CD8-positive, alpha-beta memory T cell (primary cell): ENCODE data around the gene BLOC1S4. TPM values are rescaled to one million over a fixed set of nuclear protein-coding genes. Genes with fewer than 3 reads are reported as not detected.

Experiments
- CTCF ChIA-PET: fragments of 350-600 bp; sonication (Branson Sonifier 250); formaldehyde crosslinking; loops from one replicate; lab custom pipeline; 2021; ENCODE audit warnings: antibody characterized with exemption; lab: Charles Lee
- POLR2A ChIA-PET: fragments of 350-600 bp; sonication (Branson Sonifier 250); formaldehyde crosslinking; loops from one replicate; lab custom pipeline; 2021; ENCODE audit warnings: antibody characterized with exemption; lab: Charles Lee
- DNase-seq, 5 donors: peaks; one replicate each; pipeline versions ENCODE4 v3.0.0 to v3.0.0-alpha.2; 2020 to 2022; ENCODE audit warnings: mixed read lengths in 1 of 5
- H3K27ac ChIP-seq: one replicate; pipeline ENCODE4 v1.7.0; 2013; ENCODE audit warnings: low read depth, mild to moderate bottlenecking, low read length, moderate library complexity
- H3K27me3 ChIP-seq: 2 replicates; pipeline ENCODE4 v1.7.0; 2013; ENCODE audit warnings: low read length, mild to moderate bottlenecking; ENCODE audit not compliant: insufficient read depth, poor library complexity, severe bottlenecking
- H3K36me3 ChIP-seq: 2 replicates; pipeline ENCODE4 v1.7.0; 2013; ENCODE audit warnings: mild to moderate bottlenecking, low read length, moderate library complexity; ENCODE audit not compliant: insufficient read depth
- H3K4me1 ChIP-seq: 2 replicates; pipeline ENCODE4 v1.7.0; 2013; ENCODE audit warnings: mild to moderate bottlenecking, low read length, moderate library complexity; ENCODE audit not compliant: insufficient read depth
- H3K4me3 ChIP-seq: 2 replicates; pipeline ENCODE4 v1.7.0; 2013; ENCODE audit warnings: mild to moderate bottlenecking, low read length
- H3K9me3 ChIP-seq: 2 replicates; pipeline ENCODE4 v1.7.0; 2013; ENCODE audit warnings: mild to moderate bottlenecking, low read length
- H3K27ac Mint-ChIP-seq, 8 donors: one replicate each; pipeline ENCODE4 v1.8.0; 2020 to 2021; ENCODE audit warnings: mixed read lengths in 8 of 8, mild to moderate bottlenecking in 6 of 8, inconsistent platforms in 3 of 8, moderate library complexity in 3 of 8
- H3K27me3 Mint-ChIP-seq, 2 donors: one replicate each; pipeline ENCODE4 v1.8.0; 2020 to 2021; ENCODE audit warnings: mixed read lengths in 2 of 2, mild to moderate bottlenecking in 1 of 2, moderate library complexity in 1 of 2
- H3K36me3 Mint-ChIP-seq, 3 donors: one replicate each; pipeline ENCODE4 v1.8.0; 2020 to 2021; ENCODE audit warnings: mixed read lengths in 3 of 3, inconsistent platforms in 1 of 3, mild to moderate bottlenecking in 1 of 3
- H3K4me1 Mint-ChIP-seq, 3 donors: one replicate each; pipeline ENCODE4 v1.8.0; 2020 to 2021; ENCODE audit warnings: mixed read lengths in 3 of 3, inconsistent platforms in 1 of 3, mild to moderate bottlenecking in 1 of 3
- H3K4me3 Mint-ChIP-seq, 7 donors: one replicate each; pipeline ENCODE4 v1.8.0; 2020 to 2021; ENCODE audit warnings: mixed read lengths in 7 of 7, mild to moderate bottlenecking in 6 of 7, moderate library complexity in 4 of 7, inconsistent platforms in 2 of 7
- H3K9me3 Mint-ChIP-seq, 5 donors: one replicate each; pipeline ENCODE4 v1.8.0; 2020 to 2022; ENCODE audit warnings: mixed read lengths in 5 of 5, mild to moderate bottlenecking in 3 of 5, moderate library complexity in 2 of 5, inconsistent platforms in 1 of 5
- polyA plus RNA-seq: library from polyadenylated mRNA; unstranded; fragments of 300-500 nt; fragmentation: Illumina TruSeq; gene quantifications from one replicate; pipeline ENCODE4 v1.2.3, GENCODE V29; 2021
- total RNA-seq, 2 experiments: library from RNA; stranded (reverse); gene quantifications; one replicate each; pipeline ENCODE4 v1.2.3, GENCODE V29; 2021

BLOC1S4 gene
- total and polyA plus RNA-seq, 3 experiments from 2014 or later, result 21.5 to 96.7 (median 22.9) TPM

DNA sequence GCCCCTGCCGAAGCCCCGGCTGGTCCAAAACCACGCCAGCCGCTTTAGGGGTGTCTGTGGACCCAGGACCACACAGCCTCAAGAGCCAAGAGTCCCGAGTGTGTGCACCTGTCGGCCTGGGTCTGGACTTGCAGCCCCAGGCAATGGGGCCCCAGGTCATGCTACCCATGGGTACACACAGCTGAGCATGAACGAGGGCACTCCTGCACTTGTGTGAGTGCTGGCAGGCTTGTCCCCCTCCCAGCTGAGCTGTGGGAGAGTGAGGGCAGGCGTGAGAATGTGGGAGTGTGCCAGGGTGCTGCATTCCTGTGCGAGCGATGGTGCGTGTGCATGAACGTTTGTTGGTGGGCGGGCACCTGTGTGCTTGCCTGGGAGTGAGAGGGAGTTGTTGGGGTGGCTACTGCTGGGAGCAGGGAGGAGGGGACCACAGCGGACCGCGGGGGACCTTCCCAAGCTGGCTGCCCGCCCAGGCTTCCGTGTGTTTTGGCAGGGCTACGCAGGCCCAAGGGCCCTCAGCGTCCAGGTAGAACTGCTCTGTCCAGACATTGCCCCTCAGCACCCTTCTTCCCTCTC, 30.8 kb downstream of the BLOC1S4 start:
- H3K36me3 ChIP-seq, result no peaks in the 10 kb centered on the region
- Mint-ChIP-seq H3K4me1 (peaks cover 8 to 16% (median 15%) of the 10 kb centered on the region in 3 donors), H3K27me3 (peaks cover 0 to 3% of the 10 kb centered on the region in 2 donors), H3K9me3 (no peaks in the 10 kb centered on the region), H3K36me3 (no peaks in the 10 kb centered on the region), H3K27ac (peak overlapping the region in 2 of 8 donors; percentile 77 to 90), H3K4me3 (no peak overlapping the region)
- ChIA-PET POLR2A (no interaction called here), CTCF (no interaction called here)
- H3K4me3 ChIP-seq, result no peak overlapping the region
- no peak overlapping the region for H3K27ac ChIP-seq
- no peaks in the 10 kb centered on the region for H3K4me1 ChIP-seq
- no peaks in the 10 kb centered on the region for H3K9me3 ChIP-seq
- no peaks in the 10 kb centered on the region for H3K27me3 ChIP-seq
- DNase-seq, result no peak

DNA sequence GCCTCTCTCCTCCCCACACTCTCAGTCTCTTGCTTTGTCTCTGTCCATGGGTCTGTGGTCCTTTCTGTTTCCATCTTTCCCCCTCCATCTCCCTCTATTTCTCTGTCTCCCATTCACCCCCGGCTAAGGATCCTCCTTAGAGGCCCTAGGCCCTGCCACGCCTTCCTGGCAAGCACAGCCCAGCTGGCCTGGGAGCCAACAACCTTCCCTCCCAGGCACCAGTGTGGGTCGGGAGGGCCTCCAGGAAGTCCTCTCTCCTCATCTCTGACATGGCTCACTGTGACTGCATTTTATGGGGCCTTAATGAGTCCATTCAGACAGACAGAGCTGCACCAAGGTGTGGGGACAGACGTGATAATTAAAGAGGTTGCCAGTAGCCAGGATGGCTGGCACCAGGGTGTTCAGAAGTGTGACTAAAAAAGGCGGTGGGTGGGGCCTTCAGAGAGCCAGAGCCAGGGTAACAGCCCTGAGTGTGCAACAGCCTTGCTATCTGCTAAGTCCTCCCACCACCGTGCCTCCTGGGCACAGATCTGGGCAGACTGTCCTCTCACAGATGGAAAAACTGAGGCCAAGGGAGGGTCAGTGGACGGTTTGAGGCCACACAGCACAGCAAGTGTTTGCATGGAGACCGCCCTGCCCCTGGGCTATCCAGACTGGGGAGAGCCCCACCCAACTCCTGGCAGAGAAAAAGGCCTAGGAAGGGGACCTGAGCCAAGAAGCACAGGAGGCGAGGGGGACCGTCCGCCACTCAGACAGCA, 31.5 kb downstream of the BLOC1S4 start:
- ChIA-PET POLR2A (no interaction called here), CTCF (no interaction called here)
- no peaks in the 10 kb centered on the region for H3K9me3 Mint-ChIP-seq
- Histone ChIP-seq H3K36me3 (no peaks in the 10 kb centered on the region), H3K4me1 (no peaks in the 10 kb centered on the region), H3K27me3 (no peaks in the 10 kb centered on the region), H3K4me3 (no peak overlapping the region), H3K9me3 (no peaks in the 10 kb centered on the region), H3K27ac (no peak overlapping the region)
- no peak for DNase-seq
- H3K27ac Mint-ChIP-seq, result peak overlapping the region in 1 of 8 donors; percentile 26
- H3K4me1 Mint-ChIP-seq, result peaks cover 10 to 18% (median 14%) of the 10 kb centered on the region in 3 donors
- H3K4me3 Mint-ChIP-seq, result no peak overlapping the region
- no peaks in the 10 kb centered on the region for H3K36me3 Mint-ChIP-seq
- H3K27me3 Mint-ChIP-seq, result peaks cover 0 to 3% of the 10 kb centered on the region in 2 donors

DNA sequence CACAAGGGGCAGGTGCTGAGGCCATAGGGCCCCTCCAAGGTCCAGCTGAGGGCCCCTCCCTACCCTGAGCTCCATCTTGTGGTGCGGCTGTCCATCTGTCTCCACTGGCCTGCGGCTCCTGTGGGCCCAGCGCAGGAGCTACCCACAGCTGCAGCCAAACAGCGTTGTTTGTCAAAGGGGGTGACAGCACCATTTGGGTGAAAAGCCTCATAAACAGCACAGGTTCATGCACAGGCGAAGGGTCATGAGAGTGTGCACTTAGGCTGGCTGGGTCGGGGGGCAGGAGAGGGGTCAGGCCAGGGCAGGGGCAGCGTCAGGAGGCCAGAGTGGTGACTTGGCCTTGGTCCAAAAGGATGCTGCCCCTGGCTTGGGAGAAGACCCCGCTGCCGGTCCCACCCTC, 32.3 kb downstream of the BLOC1S4 start:
- DNase-seq, result no peak
- Mint-ChIP-seq H3K4me3 (no peak overlapping the region), H3K27ac (no peak overlapping the region), H3K4me1 (peaks cover 10 to 20% (median 11%) of the 10 kb centered on the region in 3 donors), H3K9me3 (no peaks in the 10 kb centered on the region), H3K36me3 (no peaks in the 10 kb centered on the region), H3K27me3 (peaks cover 0 to 3% of the 10 kb centered on the region in 2 donors)
- Histone ChIP-seq H3K27me3 (no peaks in the 10 kb centered on the region), H3K36me3 (no peaks in the 10 kb centered on the region), H3K4me1 (no peaks in the 10 kb centered on the region), H3K9me3 (no peaks in the 10 kb centered on the region), H3K27ac (no peak overlapping the region), H3K4me3 (no peak overlapping the region)
- POLR2A ChIA-PET, result no interaction called here
- CTCF ChIA-PET, result interaction anchor here (1.4 to 1.6 kb wide), 2 partner anchors 22 to 126 kb away, joined by 3 to 5 read pairs; no protein-coding TSS in a partner anchor

DNA sequence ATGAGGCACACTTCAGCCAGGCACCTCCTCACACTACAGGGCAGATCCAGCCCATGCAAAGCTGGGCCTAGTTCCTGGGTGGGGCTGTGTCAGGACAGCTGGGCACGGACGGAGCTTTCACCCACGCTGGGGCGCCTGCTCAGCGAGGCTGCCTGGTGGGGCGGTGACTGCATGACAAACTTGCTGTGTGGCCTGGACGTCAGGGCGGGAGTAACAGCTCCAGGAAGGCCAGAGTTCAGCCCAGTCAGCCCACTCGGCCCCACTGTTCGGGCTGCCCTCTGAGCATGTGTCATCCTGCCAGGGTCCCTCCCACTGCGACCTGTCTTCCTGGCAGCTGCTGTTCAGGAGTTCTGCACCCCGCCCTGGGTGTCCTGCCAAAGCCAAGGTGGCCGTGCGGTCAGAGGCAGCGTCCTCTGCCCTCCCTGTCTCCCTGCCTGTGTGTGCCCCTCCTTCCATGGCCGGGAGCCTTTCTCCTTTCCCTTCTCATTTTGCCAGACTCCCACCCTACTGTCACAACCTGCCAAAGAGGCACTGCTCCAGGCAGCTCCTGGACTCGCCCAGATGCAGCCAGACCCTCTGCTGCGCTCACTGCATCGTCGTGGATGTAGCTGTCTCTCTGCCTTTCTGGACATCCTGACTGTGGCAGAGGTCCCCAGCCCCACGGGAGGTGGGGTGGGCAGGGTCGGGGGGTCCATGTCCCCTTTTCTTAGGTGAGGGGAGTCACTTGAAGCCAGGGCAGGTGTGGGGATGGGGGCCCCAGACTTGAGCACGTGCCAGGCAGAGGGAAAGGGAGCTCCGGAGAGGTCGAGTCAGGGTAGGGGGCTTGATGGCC, 33.6 kb downstream of the BLOC1S4 start:
- DNase-seq, result peak in 1 of 5 donors; percentile 32
- H3K9me3 Mint-ChIP-seq, result no peaks in the 10 kb centered on the region
- H3K27me3 Mint-ChIP-seq, result peaks cover 0 to 3% of the 10 kb centered on the region in 2 donors
- CTCF ChIA-PET, result interaction anchor here (1.4 to 1.6 kb wide), 2 partner anchors 21 to 124 kb away, joined by 3 to 5 read pairs; no protein-coding TSS in a partner anchor
- Histone ChIP-seq H3K4me3 (no peak overlapping the region), H3K4me1 (no peaks in the 10 kb centered on the region), H3K36me3 (no peaks in the 10 kb centered on the region), H3K27me3 (no peaks in the 10 kb centered on the region), H3K9me3 (no peaks in the 10 kb centered on the region), H3K27ac (no peak overlapping the region)
- POLR2A ChIA-PET, result interaction anchor here (0.6 kb wide), 1 partner anchor 19 kb away, joined by 4 read pairs; no protein-coding TSS in a partner anchor
- peak overlapping the region in 2 of 7 donors; percentile 61 to 64 for H3K4me3 Mint-ChIP-seq
- no peaks in the 10 kb centered on the region for H3K36me3 Mint-ChIP-seq
- H3K27ac Mint-ChIP-seq, result peak overlapping the region in 3 of 8 donors; percentile 42 to 75 (median 68)
- peaks cover 10 to 20% (median 11%) of the 10 kb centered on the region in 3 donors for H3K4me1 Mint-ChIP-seq

DNA sequence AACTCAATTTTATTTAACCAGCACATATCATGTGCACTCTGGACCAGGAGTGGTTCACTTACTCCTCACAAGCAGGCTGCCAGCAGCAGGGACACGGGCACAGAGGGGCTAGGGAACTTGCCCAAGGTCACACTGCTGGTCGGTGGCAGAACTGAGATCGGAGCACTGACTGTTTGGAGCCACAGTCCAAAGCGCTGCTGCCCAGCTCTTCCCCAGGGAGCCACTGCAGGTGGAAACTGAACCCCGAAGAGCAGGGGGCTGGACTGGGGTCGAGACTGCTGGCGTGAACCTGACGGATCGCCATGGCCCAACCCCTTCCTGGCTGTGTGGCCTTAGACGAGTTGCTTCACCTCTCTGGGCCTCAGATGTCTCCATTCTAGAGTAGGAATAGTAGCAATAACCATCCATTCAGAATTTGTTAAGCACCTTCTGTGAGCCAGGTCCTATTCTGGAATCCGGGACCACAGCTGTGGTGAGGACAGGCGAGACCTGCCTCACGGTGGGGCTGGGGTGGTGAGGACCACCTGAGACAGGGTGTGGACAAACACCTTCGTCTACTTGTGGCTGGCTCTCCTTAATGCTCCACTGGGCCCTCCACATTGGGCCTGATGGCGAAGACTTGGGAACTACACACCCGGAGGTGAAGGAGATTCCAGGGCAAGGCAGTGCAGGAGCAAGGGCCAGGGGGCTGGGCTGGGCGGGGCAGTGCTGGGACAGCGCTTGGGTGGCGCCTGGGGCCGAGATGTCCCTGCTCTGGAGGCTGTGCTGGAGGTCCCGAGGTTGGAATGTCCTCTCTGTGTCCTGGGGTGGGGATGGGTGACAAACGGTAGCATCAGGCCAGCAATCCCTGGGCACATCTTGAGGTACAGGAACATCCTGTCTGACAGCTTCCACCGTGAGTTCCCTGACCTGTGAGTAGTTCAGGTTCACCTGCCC, 34.6 kb downstream of the BLOC1S4 start:
- no peak overlapping the region for H3K4me3 ChIP-seq
- Mint-ChIP-seq H3K27ac (peak overlapping the region in 7 of 8 donors; percentile 19 to 98 (median 92)), H3K36me3 (no peaks in the 10 kb centered on the region), H3K4me1 (peaks cover 10 to 20% (median 11%) of the 10 kb centered on the region in 3 donors), H3K9me3 (no peaks in the 10 kb centered on the region), H3K4me3 (peak overlapping the region; percentile 83 to 90 (median 85)), H3K27me3 (no peaks in the 10 kb centered on the region)
- no peaks in the 10 kb centered on the region for H3K9me3 ChIP-seq
- H3K36me3 ChIP-seq, result no peaks in the 10 kb centered on the region
- CTCF ChIA-PET, result no interaction called here
- DNase-seq, result peak in 1 of 5 donors; percentile 23
- POLR2A ChIA-PET, result no interaction called here
- no peaks in the 10 kb centered on the region for H3K27me3 ChIP-seq
- H3K4me1 ChIP-seq, result no peaks in the 10 kb centered on the region
- H3K27ac ChIP-seq, result peak overlapping the region; percentile 72

DNA sequence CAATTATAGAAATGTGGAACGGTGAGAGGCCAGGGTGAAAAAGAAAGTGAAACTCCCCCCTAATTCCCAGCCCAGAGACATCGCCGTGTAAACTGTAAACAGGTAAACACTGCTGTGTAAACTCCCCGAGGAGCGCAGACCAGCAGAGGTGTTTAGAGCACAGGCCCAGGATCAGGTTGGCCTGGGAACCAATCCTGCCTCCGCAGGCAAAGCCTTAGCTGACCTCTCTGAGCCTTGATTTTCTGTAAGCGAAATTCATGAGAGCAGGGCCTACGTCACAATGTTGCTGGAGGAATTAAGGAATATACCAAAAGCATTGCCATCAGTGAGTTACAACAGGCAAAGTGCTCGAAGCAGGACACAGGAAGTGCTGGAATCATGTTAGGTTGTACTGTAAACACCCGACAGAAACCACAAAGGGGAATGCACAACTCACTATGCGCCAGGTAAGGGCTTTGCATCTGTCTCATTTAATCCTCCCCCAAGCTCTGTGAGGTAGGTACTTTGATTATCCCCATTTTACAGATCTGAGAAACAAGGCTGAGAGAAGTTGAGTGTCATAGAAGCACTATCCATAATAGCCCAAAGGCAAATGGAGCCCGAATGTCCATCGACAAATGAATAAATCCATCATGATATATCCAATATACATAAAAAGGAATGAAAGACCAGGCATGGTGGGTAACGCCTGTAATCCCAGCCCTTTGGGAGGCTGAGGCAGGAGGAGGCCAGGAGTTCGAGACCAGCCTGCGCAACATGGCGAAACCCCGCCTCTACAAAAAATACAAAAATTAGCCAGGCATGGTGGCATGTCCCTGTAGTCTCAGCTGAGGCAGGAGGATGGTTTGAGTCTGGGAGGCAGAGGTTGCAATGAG, 35.9 kb downstream of the BLOC1S4 start:
- ChIA-PET CTCF (no interaction called here), POLR2A (no interaction called here)
- H3K4me3 ChIP-seq, result peak overlapping the region; percentile 40
- H3K36me3 ChIP-seq, result no peaks in the 10 kb centered on the region
- no peaks in the 10 kb centered on the region for H3K9me3 ChIP-seq
- peak overlapping the region; percentile 81 to 98 (median 93) for H3K27ac Mint-ChIP-seq
- H3K27me3 Mint-ChIP-seq, result no peaks in the 10 kb centered on the region
- DNase-seq, result peak in 1 of 5 donors; percentile 3
- H3K4me3 Mint-ChIP-seq, result peak overlapping the region; percentile 83 to 90 (median 85)
- H3K4me1 ChIP-seq, result no peaks in the 10 kb centered on the region
- H3K4me1 Mint-ChIP-seq, result peaks cover 10 to 20% (median 11%) of the 10 kb centered on the region in 3 donors
- no peaks in the 10 kb centered on the region for H3K27me3 ChIP-seq
- H3K27ac ChIP-seq, result peak overlapping the region; percentile 72
- H3K36me3 Mint-ChIP-seq, result no peaks in the 10 kb centered on the region
- H3K9me3 Mint-ChIP-seq, result no peaks in the 10 kb centered on the region
